ENCODE measurements around the gene MUC5B.
"Not testable (repeated sequence)": the region's sequence is repeated elsewhere in the genome, so short reads cannot be mapped to it uniquely, and the experiment has no call there.

MUC5B gene

GRCh38 chr11:1202776-1203504 lies 19.9 kb upstream of the MUC5B start:
- DNase-seq = no peak

DNA sequence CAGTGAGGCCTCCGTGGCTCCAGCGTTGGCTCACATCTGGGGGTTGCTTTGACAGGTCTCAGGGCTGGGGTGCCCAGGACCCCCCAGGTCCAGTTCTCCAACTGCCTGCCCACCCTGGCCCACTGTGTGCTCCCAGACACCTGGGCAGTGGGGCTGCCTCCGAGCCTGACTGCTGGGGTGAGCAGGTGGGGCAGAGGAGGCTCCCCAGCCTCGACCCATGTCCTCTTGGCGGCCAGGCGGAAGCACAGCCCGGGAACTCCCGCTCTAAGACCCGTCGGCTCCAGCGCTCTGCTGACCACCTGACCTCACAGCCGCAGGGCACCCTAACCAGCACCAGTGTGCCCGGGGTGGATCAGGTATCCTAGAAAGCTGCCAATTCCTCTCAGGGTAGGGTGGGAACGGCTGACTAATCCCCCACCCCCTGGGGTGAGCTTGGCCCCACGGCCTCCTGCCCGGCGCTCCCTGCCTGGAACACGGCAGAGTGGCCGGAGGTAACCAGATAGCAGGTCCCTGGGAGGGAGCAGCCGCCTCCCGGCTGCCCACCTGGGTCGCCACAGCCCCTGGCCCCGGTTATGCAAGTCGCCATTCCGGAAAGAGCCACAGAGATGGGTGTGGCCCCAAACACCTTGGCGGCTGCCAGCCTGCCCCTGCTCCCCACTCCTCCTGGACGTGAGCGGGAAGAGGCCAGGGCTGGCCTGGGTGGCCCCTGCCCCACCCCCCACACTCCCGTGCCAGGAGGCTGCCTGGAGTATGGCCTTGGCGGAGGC lies 19.2 kb upstream of the MUC5B start:
- DNase-seq = no peak

- DNase-seq = no peak
Observed at GRCh38 chr11:1204381-1205101, 18.3 kb upstream of the MUC5B start.

DNA sequence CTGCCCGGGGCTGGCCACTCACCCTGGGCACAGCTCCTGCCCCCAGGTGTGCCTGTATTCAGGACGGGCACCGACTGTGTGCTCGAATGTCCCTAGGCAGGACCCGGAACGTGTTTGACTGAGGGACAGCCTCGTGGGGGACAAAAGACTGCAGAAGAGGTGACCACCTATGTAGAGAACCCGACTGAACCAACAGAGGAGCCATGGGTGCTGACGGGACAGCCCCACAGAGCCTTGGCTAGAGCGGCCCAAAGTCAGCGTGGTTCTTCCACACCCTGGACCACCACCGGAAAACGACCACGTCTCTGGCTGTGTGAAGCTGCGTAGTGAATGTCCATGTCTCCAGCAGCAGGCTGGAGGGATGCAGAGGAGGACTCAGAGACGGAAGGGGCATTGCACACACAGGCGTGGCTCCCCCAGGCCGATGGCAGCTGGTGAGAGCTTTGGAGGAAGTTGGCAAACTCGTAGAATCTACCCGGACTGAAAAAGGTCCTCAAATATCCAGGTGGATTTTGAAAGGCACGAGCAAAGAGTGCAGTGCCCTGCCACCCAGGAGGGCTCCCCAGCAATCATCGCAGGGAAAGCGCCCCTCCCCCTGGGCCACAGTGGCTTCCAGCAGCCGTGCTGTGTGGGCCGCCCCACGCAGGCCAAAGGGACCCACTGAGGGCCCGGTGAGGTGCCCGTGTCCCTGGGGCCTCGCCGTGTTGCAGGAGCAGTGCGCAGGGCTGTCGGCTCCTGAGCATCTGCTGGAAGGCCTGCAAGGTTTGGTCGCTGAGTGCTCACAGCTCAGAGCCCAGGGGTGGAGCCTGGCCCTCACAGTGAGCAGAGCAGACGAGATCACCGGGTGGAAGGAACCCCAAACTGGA lies 17.5 kb upstream of the MUC5B start:
- DNase-seq = no peak

GRCh38 chr11:1205987-1206331 lies 16.9 kb upstream of the MUC5B start:
- DNase-seq = no peak

DNA sequence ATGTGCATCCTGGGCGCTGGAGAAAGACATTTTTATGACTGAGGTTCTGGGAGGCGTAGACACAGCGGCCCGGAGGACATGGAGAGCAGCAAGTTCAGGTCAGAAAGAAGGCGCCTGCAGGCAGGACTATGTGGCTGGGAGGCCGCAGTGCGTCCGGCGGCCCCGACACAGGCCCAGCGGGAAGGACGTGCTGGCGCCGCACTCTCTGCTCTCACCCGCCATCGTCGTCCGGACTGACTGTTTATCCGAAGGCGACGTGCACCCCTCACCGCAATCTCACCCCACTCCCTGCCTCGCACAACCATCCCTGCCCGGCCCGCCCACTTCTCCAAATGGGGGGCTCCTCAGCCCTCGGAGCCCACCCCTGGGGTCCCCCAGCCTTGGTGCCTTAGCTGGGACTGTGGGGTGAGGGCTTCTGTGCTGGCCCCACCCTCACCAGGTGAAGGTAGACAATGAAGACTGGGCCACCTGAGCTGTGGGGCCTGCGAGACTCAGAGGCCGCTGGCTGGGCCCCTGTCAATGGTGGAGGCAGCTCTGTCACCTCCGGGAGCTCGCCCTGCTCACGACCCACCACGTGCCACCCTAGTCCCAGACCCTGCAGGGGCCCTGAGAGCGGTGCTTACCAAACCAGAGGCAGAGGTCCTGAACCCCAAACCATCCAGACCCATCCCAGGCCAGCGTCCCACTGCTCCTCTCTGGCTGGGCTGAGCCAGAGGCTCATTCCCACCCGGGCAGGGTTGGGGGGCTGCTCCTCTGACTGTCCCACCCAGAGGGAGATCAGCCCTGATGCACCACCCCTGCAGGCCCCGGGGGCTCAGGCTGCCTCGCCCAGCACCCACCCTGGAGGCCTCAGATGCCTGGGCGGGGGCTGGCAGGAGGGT lies 16.2 kb upstream of the MUC5B start:
- no peak for DNase-seq

GRCh38 chr11:1207401-1208143 lies 15.3 kb upstream of the MUC5B start:
- DNase-seq = no peak

GRCh38 chr11:1208144-1208393 lies 14.8 kb upstream of the MUC5B start:
- DNase-seq = no peak

DNA sequence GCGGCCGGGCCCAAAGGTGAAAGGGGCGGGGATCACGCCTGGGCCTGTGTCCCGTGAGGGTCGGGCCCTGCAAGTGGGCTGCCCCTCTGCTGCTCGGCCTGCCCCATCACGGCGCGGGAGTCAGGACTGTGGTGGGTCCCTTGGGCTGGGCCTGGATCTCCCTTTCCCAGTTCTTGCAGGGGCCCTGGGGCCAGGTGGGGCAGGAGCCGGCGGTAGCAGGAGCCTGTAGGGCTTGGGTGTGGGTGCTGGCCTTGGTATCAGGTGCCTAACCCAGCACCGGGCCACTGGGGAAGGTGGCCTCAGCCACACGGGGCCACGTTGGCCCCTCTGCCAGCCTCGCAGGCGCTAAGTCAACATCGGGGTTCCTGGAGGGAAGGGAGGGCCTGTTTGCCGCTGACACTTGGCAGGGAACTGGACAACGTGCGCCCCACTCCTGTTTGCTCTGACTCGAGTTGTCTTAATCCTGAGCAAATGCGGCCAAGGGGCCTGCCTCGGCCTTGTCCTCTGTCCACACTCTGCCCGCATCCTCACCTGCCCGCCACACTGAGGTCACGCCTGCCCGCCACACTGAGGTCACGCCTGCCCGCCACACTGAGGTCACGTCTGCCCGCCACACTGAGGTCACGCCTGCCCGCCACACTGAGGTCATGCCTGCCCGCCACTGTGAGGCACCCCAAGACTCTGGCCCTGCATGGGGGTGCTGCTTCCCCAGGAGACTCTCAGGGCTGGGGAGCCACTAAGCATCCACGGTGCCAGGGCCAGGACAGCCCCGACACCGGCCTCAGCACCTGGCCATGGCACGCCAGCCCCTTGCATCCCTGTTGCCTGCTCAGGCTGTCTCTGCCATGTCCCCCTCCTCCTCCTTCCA lies 14.2 kb upstream of the MUC5B start:
- DNase-seq = no peak

DNA sequence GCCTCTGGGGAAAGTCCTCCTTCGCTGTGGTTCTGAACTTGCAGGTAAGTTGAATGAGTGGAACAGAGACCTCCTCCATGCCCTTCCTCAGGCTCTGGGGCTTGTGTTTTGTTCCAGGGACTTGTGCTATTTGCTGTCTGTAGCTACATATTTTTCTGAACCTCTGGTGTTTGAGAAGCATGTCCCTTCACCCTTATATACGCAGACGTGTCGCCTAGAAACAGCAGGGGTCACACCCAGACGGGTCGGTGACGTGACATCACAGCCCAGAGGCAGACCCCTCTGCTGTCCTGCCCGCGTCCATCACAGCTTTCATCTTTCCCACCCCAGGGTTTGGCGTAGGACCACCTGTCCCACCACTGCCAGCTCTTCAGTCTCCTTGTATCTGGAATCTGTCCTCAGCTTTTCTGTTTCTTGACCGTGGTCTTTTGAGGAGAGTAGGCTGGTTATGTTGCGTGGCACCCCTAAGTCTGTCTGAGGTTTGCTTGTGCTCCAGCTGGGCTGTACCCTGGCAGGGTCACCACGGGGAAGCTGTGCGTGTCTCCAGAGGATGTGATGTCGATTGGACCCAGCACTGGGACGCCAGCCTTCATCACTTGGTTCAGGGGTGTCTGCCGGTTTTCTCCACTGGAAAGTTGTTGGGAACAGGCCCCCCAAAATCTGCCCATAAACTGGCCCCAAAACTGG lies 13.4 kb upstream of the MUC5B start:
- no peak for DNase-seq

GRCh38 chr11:1211838-1212237 lies 11.0 kb upstream of the MUC5B start:
- DNase-seq = no peak

DNA sequence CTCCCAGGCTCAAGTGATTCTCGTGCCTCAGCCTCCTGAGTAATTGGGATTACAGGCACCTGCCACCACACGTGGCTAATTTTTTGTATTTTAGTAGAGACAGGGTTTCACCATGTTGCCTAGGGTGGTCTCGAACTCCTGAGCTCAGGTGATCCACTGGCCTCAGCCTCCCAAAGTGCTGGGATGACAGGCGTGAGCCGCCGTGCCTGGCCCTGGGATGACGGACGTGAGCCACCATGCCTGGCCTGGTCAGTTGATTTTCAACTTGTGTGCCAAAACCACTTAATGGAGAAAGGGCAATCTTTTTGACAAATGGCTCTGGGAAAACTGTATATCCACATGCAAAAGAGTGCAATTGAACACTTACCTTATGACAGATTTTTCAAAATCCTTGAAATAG lies 7.0 kb upstream of the MUC5B start:
- DNase-seq = not testable (repeated sequence)

GRCh38 chr11:1217151-1217550 lies 5.7 kb upstream of the MUC5B start:
- DNase-seq = no peak

- DNase-seq = no peak
Observed at GRCh38 chr11:1218256-1218787, 4.5 kb upstream of the MUC5B start.

DNA sequence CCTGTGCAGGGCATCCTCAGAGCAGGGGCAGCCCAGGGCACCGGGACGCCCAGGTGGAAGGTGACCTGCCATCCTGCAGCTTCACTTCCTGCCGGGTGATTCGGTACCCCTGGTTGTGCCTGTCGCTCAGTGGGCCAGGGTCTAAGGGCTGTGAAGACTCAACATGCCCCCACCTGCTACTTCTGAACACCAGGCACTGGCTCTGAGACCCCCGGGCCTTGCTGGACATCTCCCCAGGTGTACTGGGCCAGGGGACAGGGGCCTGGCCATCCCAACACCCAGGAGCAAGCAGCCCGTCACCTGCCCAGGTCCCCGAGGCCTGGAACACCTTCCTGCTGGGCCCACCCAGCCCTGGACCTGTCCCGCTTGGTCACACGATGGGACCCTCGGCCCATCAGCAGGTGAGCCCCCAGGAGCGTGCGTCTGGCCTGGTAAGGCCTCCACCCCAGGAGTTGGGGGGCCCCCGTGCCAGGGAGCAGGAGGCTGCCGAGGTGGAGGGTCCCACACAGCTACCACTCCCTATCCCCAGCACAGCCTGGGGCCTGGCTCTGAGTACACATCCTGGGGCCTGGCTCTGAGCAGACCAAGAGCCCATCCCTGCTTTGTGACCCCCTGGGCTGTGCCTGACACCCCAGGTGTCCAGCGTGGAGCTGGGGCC lies 3.9 kb upstream of the MUC5B start:
- DNase-seq = no peak

- no peak for DNase-seq
Observed at GRCh38 chr11:1219446-1219833, 3.4 kb upstream of the MUC5B start.

GRCh38 chr11:1219834-1220815 lies 2.7 kb upstream of the MUC5B start:
- no peak for DNase-seq

All from NCI-H2171 (cell line).